ENCODE results near the gene GATA3. TPM values are rescaled to one million over a fixed set of nuclear protein-coding genes. Genes with fewer than 3 reads are reported as not detected.

The GATA3 gene
- total and polyA plus RNA-seq, 2 of the 8 experiments (the other 6 are each of a cell fraction or from before 2014, with no cell fraction given) = 0.02 to 0.43 TPM

- TF ChIP-seq GABPA (IDR thresholded peaks at IDR 0.05; ENCODE audit: borderline replicate concordance, insufficient read depth, low read length) = no peak
- no peak for TF ChIP-seq NANOG (IDR thresholded peaks at IDR 0.05; ENCODE audit: insufficient read depth, low read depth, low read length, poor library complexity, severe bottlenecking)
- no peak for TF ChIP-seq SP1 (IDR thresholded peaks at IDR 0.05; ENCODE audit: low read depth, low read length)
- TF ChIP-seq RFX5 (IDR thresholded peaks at IDR 0.05; ENCODE audit: borderline replicate concordance, low read depth, low read length) = no peak
These were observed 62.0 kb downstream of the GATA3 start (continued) for GRCh38 chr10:8116474-8116873.

Measured in H1 (cell line).